NCI-H1694 (cell line): ENCODE measurements around the gene SLC25A1.

Experiments
- DNase-seq: peaks from one replicate; lab custom pipeline; 2025; lab: John Stamatoyannopoulos, UW

SLC25A1 gene

GRCh38 chr22:19137384-19138216 lies 40.9 kb downstream of the SLC25A1 start:
- no peak for DNase-seq

DNA sequence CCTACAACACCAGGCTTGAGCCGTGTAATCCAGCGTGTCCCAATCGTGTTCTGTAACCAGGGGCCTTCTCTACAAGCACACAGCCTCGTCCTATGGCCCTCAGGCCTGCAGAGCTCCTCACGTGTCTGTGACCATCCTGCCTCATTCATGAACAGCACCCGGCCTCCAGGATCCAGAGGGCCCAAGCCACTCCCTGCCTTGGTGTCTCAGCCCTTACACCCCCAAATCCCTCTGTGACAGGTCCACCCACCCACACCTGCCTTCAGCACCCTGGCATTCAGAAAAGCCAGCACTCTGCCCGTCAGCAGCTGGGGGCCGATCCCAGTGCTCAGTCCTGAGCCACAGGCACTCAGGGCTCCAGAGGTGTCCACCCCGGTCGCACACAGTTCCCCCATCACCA lies 41.6 kb downstream of the SLC25A1 start:
- DNase-seq, result no peak

- DNase-seq, result no peak
These were observed 43.7 kb downstream of the SLC25A1 start for GRCh38 chr22:19134874-19135273.

DNA sequence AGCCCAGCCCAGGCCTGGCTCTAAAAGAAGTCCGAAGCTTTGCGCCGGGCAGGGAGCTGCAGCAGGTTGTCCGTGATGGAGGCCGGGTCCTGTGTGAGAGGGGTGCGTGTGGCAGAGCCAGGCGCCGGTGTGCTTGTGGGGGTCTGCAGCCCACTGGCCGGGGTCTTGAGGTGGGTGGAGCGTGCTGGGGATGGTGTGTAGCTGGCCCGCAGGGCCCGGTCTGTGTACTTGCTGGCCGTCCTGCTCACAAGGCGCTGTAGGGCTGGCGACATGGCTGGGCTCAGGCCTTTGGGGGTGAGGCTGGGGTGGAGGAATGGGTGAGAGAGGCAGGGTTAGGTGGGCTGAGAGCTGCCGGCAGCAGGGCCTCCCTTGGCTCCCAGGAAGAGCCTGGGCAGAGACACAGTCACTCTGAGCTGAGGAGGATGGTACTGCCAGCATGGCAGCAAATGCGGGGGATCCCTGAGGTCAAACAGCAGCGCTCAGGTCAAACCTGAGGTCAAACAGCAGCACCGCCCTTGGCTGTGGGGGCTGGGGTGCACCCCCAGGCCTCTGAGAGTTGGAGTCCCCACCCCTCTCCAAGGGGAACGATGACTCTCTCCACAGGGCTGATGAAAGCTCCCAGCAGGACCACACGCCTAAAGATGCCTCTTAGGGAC lies 44.2 kb downstream of the SLC25A1 start:
- no peak for DNase-seq

DNA sequence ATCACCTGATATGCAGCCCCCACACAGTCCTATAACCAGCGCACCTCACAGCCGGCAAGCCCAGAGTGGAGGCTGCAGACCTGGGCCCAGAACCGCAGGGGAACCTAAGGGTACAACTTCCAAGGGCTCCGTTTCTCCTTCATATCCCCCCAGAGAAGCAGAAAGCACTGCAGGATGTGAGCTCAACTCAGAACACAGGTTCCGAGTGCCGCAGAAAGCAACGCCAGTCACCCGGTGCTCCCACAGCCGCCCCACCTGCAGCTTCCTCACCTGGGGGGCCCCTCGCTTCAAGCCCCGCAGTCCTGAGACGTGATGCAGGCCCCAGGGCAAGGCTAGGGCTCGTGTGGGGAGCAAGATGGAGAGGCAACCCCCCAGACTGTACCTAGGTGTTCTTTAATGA lies 45.0 kb downstream of the SLC25A1 start:
- no peak for DNase-seq

DNA sequence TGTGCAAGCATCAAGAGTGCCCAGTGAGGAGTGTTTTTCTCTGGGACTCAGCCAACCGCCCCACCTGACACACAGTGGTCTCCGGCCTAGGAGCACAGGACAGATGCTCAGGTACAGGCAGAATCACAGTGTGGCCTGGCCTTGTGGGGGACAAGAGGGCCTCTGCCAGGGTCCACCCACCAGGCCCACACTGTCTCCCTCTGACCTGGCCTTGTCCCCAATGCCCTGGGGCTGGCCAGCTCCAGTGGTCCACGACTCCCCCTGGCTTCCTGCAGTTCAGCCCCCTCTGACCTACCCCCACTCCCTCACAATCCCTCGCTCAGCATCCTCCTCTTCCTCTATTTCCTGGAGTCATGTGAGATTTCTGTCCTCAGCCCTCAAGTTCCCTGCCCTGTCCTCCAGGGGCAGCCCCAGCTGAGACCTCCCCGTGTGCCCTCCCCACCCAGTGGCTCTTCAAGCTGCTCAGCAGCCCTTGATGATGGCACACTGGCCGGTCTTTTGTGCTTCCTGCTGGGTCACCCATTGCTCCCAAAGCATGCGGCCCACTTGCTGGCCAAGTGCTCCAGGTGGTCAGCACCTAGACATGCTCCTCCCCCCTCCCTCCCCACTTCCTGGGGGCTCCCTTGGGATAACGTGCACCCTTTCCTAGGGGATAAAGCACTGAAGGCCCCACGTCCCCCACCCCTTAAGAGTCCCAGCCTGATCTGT lies 45.7 kb downstream of the SLC25A1 start:
- no peak for DNase-seq

DNA sequence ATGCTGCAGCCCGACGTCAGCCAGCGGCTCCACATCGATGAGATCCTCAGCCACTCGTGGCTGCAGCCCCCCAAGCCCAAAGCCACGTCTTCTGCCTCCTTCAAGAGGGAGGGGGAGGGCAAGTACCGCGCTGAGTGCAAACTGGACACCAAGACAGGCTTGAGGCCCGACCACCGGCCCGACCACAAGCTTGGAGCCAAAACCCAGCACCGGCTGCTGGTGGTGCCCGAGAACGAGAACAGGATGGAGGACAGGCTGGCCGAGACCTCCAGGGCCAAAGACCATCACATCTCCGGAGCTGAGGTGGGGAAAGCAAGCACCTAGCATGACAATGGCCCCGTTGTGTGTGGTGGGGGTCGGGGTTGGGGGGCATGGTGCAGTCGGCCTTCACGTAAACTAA lies 46.4 kb downstream of the SLC25A1 start:
- no peak for DNase-seq

- DNase-seq, result no peak
These were observed 46.9 kb downstream of the SLC25A1 start for GRCh38 chr22:19131685-19132015.

DNA sequence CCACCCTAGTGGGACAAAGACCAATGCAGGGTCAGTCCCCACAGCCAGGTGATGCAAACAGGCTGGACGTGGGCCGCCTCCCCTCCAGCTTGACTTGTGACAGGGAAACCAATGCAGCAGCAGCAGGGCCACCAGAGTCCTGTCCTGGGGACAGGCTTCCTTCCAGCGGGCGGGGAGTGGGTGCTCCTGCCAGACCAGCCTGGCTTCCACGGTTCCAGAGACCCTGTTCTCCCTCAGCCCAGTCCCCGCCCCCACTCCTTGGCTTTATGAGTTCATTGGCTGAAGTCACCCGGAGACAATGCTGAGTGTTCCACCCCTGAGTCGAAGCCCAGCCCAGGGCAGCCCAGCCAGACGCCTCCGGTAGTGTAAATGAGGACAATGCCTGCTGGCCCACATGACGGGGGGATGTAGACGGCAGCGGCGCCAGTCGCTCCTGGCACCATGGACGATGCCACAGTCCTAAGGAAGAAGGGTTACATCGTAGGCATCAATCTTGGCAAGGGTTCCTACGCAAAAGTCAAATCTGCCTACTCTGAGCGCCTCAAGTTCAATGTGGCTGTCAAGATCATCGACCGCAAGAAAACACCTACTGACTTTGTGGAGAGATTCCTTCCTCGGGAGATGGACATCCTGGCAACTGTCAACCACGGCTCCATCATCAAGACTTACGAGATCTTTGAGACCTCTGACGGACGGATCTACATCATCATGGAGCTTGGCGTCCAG lies 47.4 kb downstream of the SLC25A1 start, which contains the start of gene TSSK2:
Gene TSSK2 (plus strand): TSS at position 350 of the 726 bp plus-strand sequence. CDS start 92 bp downstream, at position 442.
- no peak for DNase-seq

GRCh38 chr22:19129871-19130270 lies 48.7 kb downstream of the SLC25A1 start:
- no peak for DNase-seq

- DNase-seq, result no peak
These were observed 49.4 kb downstream of the SLC25A1 start for GRCh38 chr22:19128946-19129727.

DNA sequence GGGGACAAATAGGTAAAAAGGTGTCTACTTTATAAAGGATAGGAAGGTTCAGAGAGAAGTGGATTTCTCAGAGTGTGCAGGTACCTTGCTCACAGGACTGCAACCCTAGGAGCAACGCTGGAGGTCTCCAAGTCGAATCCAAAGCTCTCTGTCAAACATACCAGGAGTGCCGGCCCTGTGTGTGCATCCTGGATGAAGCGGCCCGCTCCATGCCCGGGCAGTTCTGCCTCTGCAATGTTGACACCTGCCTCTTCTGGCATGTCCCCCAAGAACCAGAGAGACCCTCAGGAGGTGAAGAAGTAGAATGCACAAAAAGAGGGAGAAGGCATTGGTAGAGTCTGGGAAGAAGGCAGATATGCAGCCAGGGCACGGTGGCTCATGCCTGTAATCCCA lies 50.5 kb downstream of the SLC25A1 start:
- DNase-seq, result no peak

GRCh38 chr22:19127329-19128008 lies 51.1 kb downstream of the SLC25A1 start:
- DNase-seq, result no peak

GRCh38 chr22:19126309-19127273 lies 51.9 kb downstream of the SLC25A1 start:
- DNase-seq, result no peak
